BJ (cell line): ENCODE measurements around the gene NUTM1. TPM values are rescaled to one million over a fixed set of nuclear protein-coding genes. Genes with fewer than 3 reads are reported as not detected.

Source experiments
- CTCF ChIA-PET: fragments of 350-600 bp; formaldehyde crosslinking; extraction: SDS; loops from one replicate; lab custom pipeline; 2021; ENCODE audit warnings: antibody characterized with exemption, inconsistent platforms; lab: Yijun Ruan, JAX
- POLR2A ChIA-PET: fragments of 300-600 bp; sonication (Branson Sonifier 250); formaldehyde crosslinking; extraction: SDS; loops from one replicate; lab custom pipeline; 2021; ENCODE audit warnings: antibody characterized with exemption; lab: Charles Lee
- DNase-seq: peaks from one replicate; pipeline ENCODE4 v3.0.0-alpha.2; 2011; ENCODE audit warnings: low read depth
- H3K27me3 ChIP-seq: 2 replicates; pipeline ENCODE4 v1.6.0; 2011; ENCODE audit warnings: low read length; ENCODE audit not compliant: control insufficient read depth, insufficient read depth
- H3K36me3 ChIP-seq: 2 replicates; pipeline ENCODE4 v1.5.1; 2011; ENCODE audit warnings: low read length; ENCODE audit not compliant: control insufficient read depth, insufficient read depth
- H3K4me3 ChIP-seq: 2 replicates; pipeline ENCODE4 v1.5.1; 2011; ENCODE audit warnings: low read depth, mild to moderate bottlenecking, control low read depth, low read length
- CTCF ChIP-seq: IDR thresholded peaks from 2 replicates; pipeline ENCODE4 v1.5.1; 2011; ENCODE audit warnings: low read depth, mild to moderate bottlenecking, control low read depth, inconsistent platforms, low read length, moderate library complexity; ENCODE audit not compliant: insufficient read depth
- polyA minus RNA-seq: library from RNA; depleted of rRNA, polyadenylated mRNA; stranded (reverse); fragments of >200 nt; gene quantifications from 2 replicates; pipeline ENCODE4 v1.2.3, GENCODE V29; 2011; rRNA and poly(A)+ RNA removed
- polyA plus RNA-seq: library from polyadenylated mRNA; depleted of rRNA; stranded (reverse); fragments of >200 nt; gene quantifications from 2 replicates; pipeline ENCODE4 v1.2.3, GENCODE V29; 2011; rRNA removed

Gene NUTM1, protein sequence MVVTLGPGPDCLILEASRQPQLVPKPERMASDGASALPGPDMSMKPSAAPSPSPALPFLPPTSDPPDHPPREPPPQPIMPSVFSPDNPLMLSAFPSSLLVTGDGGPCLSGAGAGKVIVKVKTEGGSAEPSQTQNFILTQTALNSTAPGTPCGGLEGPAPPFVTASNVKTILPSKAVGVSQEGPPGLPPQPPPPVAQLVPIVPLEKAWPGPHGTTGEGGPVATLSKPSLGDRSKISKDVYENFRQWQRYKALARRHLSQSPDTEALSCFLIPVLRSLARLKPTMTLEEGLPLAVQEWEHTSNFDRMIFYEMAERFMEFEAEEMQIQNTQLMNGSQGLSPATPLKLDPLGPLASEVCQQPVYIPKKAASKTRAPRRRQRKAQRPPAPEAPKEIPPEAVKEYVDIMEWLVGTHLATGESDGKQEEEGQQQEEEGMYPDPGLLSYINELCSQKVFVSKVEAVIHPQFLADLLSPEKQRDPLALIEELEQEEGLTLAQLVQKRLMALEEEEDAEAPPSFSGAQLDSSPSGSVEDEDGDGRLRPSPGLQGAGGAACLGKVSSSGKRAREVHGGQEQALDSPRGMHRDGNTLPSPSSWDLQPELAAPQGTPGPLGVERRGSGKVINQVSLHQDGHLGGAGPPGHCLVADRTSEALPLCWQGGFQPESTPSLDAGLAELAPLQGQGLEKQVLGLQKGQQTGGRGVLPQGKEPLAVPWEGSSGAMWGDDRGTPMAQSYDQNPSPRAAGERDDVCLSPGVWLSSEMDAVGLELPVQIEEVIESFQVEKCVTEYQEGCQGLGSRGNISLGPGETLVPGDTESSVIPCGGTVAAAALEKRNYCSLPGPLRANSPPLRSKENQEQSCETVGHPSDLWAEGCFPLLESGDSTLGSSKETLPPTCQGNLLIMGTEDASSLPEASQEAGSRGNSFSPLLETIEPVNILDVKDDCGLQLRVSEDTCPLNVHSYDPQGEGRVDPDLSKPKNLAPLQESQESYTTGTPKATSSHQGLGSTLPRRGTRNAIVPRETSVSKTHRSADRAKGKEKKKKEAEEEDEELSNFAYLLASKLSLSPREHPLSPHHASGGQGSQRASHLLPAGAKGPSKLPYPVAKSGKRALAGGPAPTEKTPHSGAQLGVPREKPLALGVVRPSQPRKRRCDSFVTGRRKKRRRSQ
- polyA plus RNA-seq (not detected in 2 replicates), polyA minus RNA-seq (not detected in 2 replicates)

DNA sequence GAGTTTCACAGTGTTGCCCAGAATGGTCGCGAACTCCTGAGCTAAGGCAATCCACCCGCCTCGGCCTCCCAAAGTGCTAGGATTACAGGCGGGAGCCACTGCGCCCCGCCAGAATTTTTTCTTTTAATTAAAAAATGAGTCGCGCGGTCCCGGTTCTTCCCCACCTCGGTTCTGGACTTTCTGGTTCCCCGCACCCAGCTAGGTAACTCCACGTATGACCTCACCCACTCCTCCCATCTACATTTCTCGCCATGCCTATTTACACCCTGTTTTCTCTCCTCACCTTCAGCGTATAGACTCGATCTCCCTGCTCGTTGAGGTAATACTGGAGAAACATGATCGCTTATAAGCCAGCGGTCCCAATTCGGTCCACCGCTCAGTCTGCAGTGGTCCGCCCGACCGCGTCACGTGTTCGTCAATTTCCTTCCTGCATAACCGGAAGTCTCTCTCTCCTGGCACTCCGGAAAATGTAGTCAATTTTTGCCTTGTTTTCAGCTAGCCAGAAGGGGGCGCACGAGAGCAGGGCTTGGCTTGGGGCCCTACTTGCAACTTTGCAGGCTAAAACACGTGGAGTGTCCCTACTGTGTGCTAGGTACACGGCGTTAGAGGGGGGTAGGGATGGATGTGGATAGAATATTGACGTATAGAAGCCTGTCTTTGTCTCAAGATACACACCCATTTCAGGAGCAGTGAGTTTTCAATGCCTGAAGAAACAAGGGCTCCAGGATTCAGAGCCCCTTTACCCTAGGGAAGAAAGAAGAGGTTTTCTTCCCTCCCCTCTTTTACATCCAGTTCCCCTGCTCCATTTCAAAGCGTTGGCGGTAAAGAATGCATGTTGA lies at the start of gene NUTM1, which contains the start of gene NOP10:
NUTM1 (plus strand) TSS at position 579 of the 839 bp plus-strand sequence. CDS start 382 bp downstream, outside the sequence.
NOP10 (minus strand) TSS at position 400 of the 839 bp plus-strand sequence; CDS start at position 337, 63 bp downstream.
- Histone ChIP-seq H3K36me3 (peaks cover 3% of the 10 kb centered on the region), H3K4me3 (peak within 1 kb of the TSS; percentile 76), H3K27me3 (no peaks in the 10 kb centered on the region; the same call in 1 of the 2 replicates)
- CTCF ChIA-PET: interaction anchor here (0.6 to 4.2 kb wide), 16 partner anchors 9 to 233 kb away, joined by 3 to 27 read pairs (median 4); partner anchors contain the start of genes KATNBL1 and LPCAT4
- peak; percentile 57 for DNase-seq
- POLR2A ChIA-PET: no interaction called here
- peak; percentile 98 for TF ChIP-seq CTCF

DNA sequence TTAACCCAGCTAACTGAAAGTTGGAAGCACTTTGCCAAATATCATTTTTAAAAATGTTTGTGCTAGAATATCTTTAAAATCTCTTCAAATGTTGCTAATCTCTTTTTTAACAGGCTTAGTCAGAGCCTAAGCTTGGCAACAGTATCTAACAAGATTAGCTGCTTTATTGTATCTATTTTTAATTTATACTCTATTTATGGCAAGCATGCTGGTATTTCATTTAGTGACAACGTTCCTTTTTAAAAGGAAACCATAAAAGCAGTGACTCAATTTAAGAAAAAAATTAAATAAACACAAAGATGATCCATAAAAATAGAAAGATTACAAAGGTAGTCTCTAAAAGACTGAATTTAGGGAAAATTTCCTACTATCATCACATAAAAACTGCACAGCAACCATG lies 46.1 kb upstream of the NUTM1 start:
- ChIA-PET POLR2A (no interaction called here), CTCF (no interaction called here)
- no peak overlapping the region for H3K4me3 ChIP-seq
- H3K36me3 ChIP-seq: no peaks in the 10 kb centered on the region
- no peak for TF ChIP-seq CTCF
- no peaks in the 10 kb centered on the region for H3K27me3 ChIP-seq
- DNase-seq: peak; percentile 42

GRCh38 chr15:34301058-34301457 lies 42.1 kb upstream of the NUTM1 start:
- POLR2A ChIA-PET: no interaction called here
- CTCF ChIA-PET: no interaction called here
- no peak for TF ChIP-seq CTCF

DNA sequence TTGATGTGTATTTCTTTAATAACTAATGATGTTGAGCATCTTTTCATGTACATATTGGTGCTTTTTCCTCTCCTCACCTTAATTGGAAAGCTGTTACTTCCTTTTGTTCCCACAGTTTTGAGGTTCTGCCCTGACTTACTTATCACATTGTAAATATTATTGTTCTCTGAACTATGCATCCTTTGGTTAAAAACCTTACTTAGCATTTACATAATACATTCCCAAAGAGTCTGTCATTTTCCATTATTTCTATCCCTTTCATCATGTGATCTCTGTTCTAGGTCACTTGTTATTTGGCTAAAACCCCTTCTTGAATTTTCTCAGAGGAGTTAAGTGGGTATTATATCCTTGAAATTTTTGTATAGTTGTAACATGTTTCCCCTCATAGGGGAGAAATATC lies 38.5 kb upstream of the NUTM1 start:
- no peak for TF ChIP-seq CTCF
- no peaks in the 10 kb centered on the region for H3K27me3 ChIP-seq
- POLR2A ChIA-PET: no interaction called here
- H3K36me3 ChIP-seq: no peaks in the 10 kb centered on the region
- H3K4me3 ChIP-seq: no peak overlapping the region
- CTCF ChIA-PET: no interaction called here
- peak; percentile 14 for DNase-seq

More at GRCh38 chr15:34301058-34301457, 42.1 kb upstream of the NUTM1 start:
- no peak overlapping the region for H3K4me3 ChIP-seq
- no peaks in the 10 kb centered on the region for H3K27me3 ChIP-seq
- no peak for DNase-seq
- H3K36me3 ChIP-seq: no peaks in the 10 kb centered on the region
